ENCODE data around the gene QTRT2.

The QTRT2 gene

GRCh38 chr3:114056130-114057010, at the start of gene QTRT2, which contains the start of gene CCDC191:
Gene QTRT2 (plus strand): TSS chr3:114056737. CDS start chr3:114065258, 8,521 bp downstream.
Gene CCDC191 (minus strand): TSS chr3:114056526. CDS start chr3:114056466, 60 bp downstream.
- peak; percentile 98 for DNase-seq

GRCh38 chr3:114011059-114011797, 45.3 kb upstream of the QTRT2 start:
- DNase-seq: no peak

- DNase-seq: no peak
Observed at GRCh38 chr3:114014211-114014610, 42.3 kb upstream of the QTRT2 start.

- DNase-seq: no peak
Observed at GRCh38 chr3:114019486-114019885, 37.1 kb upstream of the QTRT2 start.

GRCh38 chr3:114020907-114021306, 35.6 kb upstream of the QTRT2 start:
- no peak for DNase-seq

GRCh38 chr3:114022145-114022802, 34.3 kb upstream of the QTRT2 start:
- DNase-seq: no peak

- no peak for DNase-seq
Observed at GRCh38 chr3:114025451-114025850, 31.1 kb upstream of the QTRT2 start.

- no peak for DNase-seq
Observed at GRCh38 chr3:114026331-114026730, 30.2 kb upstream of the QTRT2 start.

GRCh38 chr3:114033721-114034120, 22.8 kb upstream of the QTRT2 start:
- no peak for DNase-seq

GRCh38 chr3:114034211-114034610, 22.3 kb upstream of the QTRT2 start:
- DNase-seq: no peak

- no peak for DNase-seq
Observed at GRCh38 chr3:114034787-114035545, 21.6 kb upstream of the QTRT2 start.

GRCh38 chr3:114035896-114036295, 20.6 kb upstream of the QTRT2 start:
- no peak for DNase-seq

GRCh38 chr3:114043205-114043604, 13.3 kb upstream of the QTRT2 start:
- DNase-seq: no peak

- no peak for DNase-seq
Observed at GRCh38 chr3:114052216-114052615, 4.3 kb upstream of the QTRT2 start.

GRCh38 chr3:114057011-114057347, 442 bp downstream of the QTRT2 start:
- DNase-seq: no peak

- no peak for DNase-seq
Observed at GRCh38 chr3:114058646-114059045, 2.1 kb downstream of the QTRT2 start.

- DNase-seq: no peak
Observed at GRCh38 chr3:114060906-114061655, 4.5 kb downstream of the QTRT2 start.

GRCh38 chr3:114067804-114068203, 11.3 kb downstream of the QTRT2 start:
- no peak for DNase-seq

- no peak for DNase-seq
Observed at GRCh38 chr3:114068336-114068735, 11.8 kb downstream of the QTRT2 start.

GRCh38 chr3:114071786-114072185, 15.2 kb downstream of the QTRT2 start:
- DNase-seq: no peak

- DNase-seq: no peak
Observed at GRCh38 chr3:114076711-114077110, 20.2 kb downstream of the QTRT2 start.

GRCh38 chr3:114078126-114078525, 21.6 kb downstream of the QTRT2 start:
- DNase-seq: no peak

All from DMS79 (cell line).